SIG-M5 (cell line): ENCODE data around the gene HNF1A.
"Not testable (repeated sequence)": the region's sequence is repeated elsewhere in the genome, so short reads cannot be mapped to it uniquely, and the experiment has no call there.

Experiments used
- DNase-seq: peaks from one replicate; lab custom pipeline; 2025; lab: John Stamatoyannopoulos, UW

Gene HNF1A

DNA sequence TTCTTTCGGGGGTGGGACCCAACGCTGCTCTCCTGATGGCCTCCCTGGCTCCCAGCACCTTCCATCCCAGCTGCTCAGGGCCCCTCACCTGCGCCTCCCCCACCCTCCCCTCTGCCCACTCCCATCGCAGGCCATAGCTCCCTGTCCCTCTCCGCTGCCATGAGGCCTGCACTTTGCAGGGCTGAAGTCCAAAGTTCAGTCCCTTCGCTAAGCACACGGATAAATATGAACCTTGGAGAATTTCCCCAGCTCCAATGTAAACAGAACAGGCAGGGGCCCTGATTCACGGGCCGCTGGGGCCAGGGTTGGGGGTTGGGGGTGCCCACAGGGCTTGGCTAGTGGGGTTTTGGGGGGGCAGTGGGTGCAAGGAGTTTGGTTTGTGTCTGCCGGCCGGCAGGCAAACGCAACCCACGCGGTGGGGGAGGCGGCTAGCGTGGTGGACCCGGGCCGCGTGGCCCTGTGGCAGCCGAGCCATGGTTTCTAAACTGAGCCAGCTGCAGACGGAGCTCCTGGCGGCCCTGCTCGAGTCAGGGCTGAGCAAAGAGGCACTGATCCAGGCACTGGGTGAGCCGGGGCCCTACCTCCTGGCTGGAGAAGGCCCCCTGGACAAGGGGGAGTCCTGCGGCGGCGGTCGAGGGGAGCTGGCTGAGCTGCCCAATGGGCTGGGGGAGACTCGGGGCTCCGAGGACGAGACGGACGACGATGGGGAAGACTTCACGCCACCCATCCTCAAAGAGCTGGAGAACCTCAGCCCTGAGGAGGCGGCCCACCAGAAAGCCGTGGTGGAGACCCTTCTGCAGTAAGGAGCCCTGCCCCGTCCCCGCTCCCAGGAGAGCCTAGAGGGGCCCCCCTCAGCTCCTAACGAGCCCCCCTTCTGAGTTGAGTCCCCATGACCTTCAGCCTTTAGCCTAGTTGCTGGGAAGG, at the start of gene HNF1A:
HNF1A (plus strand) TSS at position 248 of the 924 bp plus-strand sequence; CDS start at position 474, 226 bp downstream.
- no peak for DNase-seq

GRCh38 chr12:120928864-120929652, 49.3 kb upstream of the HNF1A start:
- DNase-seq, result no peak

DNA sequence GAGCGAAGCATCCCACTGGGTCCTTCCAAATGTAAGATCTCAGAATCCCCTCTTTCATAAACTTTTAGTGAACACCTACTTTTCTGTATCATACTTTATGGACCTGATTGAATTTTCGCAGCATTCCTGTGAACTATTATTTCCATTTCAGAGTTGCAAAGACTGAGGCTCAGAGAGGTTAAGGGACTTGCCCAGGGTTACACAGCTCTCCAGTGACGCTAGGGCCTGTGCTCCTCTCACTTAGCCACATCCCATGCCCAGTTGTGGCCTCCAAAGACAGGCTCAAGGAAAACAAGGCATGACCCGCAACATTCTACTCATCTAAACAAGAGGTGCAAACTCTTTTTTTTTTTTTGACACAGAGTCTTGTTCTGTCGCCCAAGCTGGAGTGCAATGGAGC, 48.3 kb upstream of the HNF1A start:
- DNase-seq, result no peak

DNA sequence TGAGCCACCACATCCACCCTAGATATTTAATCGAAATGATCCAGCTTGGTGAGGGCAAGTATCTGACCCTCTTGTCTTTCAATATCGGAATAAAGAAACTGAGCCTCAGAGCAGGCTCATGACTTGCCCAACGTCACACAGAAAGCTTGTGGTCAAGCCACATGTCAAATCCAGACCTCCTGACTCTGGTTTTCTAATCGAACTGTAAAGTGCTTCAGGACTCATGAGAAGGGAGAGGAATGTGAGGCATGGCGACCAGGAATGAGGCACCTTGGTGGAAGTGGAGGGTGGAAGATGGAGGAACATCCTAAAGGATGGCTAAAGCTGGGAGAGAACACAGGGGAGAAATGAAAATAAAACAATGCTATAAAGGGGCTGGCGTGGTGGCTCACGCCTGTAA, 46.3 kb upstream of the HNF1A start:
- no peak for DNase-seq

GRCh38 chr12:120932956-120933526, 45.3 kb upstream of the HNF1A start:
- DNase-seq, result no peak

- DNase-seq, result no peak
These were observed 44.6 kb upstream of the HNF1A start for GRCh38 chr12:120933786-120934185.

DNA sequence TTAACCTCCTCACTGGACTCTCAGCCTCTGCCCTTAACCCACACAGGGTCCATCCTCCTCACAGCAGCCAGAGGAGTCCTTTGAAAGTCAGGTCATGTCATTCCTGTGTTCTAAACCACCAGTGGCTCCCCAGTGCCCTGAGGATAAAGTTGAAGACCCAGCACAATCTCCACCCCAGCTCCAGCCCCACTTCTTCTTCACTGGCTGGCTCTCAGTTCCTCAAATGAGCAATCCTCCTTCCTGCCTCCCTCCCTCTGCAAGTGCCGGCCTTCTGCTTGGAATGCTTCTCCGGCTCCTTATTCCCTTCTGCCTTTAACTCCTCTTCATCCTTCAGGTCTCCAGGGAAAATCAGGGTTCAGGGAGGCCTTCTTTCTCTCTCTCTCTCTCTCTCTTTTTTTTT, 42.1 kb upstream of the HNF1A start:
- DNase-seq, result no peak

- DNase-seq, result no peak
These were observed 39.8 kb upstream of the HNF1A start for GRCh38 chr12:120938496-120938895.

DNA sequence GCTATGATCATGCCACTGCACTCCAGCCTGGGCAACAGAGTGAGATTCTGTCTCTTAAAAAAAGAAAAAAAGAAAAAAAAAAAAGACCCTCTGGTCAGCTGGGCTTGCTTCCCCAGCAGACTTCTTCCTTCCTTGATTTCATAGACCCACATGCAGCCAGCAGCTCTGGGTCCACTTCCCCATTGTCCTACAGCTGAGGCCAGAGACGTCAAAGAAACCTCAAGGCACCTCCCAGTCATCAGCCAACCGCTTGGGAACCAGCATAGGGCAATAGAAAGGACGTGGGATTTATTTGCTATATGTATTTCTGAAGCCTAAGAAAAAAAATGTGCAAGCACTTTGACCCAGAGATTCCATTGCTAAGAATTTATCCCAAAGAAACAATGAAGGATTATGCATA, 38.8 kb upstream of the HNF1A start:
- peak; percentile 40 for DNase-seq

DNA sequence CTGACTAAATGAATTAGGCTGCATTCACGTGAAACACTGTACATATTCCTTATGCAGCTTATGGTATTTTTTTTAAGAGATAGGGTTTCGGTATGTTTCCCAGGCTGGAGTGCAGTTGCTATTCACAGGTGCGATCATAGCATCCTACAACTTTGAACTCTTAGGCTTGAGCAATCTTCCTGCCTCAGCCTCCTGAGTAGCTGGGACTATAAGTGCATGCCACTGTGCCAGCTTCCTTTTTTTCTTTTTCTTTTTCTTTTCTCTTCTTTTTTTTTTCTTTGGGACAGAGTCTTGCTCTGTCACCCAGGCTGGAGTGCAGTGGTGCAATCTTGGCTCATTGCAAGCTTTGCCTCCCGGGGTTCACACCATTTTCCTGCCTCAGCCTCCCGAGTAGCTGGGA, 38.3 kb upstream of the HNF1A start:
- no peak for DNase-seq

- no peak for DNase-seq
These were observed 37.5 kb upstream of the HNF1A start for GRCh38 chr12:120940799-120941198.

DNA sequence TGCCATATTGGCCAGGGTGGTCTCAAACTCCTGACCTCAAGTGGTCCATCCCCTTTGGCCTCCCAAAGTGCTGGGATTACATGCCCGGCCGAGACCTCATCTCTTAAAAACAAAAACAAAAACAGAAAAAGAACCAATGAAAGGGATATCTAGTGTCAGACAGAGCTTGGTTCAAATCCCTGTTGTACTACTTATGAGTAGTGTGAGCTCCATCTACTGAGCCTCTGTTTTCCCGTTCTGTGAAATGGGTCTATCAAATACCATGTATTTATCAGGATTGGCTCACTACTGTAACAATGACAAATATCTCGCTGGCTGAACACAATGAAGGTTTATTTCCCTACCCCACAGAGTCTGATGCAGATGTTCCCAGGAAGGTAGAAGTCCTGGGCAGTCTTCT, 36.9 kb upstream of the HNF1A start:
- DNase-seq, result no peak

DNA sequence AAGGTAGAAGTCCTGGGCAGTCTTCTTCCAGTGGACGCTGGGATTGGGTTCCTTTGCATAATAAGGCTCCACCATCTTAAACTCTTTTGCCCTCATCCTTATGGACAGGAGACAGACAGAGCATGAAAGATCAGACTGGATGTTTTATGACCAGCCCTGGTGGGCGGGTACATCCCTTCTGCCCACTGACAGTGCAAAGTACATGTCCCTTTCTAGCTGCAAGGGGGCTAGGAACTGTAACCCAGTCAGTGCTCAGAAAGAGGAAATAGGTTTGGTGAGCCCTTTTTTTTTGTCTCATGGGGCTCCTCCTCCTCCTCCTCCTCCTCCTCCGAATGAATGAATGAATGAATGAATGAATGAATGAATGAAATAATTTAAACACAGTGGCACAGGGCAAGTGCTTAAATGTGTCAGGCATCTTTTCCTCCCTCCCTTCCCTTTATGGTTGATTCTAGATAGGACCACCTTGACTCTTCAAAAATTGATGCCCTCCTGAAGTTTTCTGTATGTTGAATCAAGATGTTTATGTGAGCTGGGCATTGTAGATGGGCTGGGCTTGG, 36.4 kb upstream of the HNF1A start:
- no peak for DNase-seq

- no peak for DNase-seq
These were observed 34.9 kb upstream of the HNF1A start for GRCh38 chr12:120943482-120943881.

- no peak for DNase-seq
These were observed 33.6 kb upstream of the HNF1A start for GRCh38 chr12:120944645-120945217.

DNA sequence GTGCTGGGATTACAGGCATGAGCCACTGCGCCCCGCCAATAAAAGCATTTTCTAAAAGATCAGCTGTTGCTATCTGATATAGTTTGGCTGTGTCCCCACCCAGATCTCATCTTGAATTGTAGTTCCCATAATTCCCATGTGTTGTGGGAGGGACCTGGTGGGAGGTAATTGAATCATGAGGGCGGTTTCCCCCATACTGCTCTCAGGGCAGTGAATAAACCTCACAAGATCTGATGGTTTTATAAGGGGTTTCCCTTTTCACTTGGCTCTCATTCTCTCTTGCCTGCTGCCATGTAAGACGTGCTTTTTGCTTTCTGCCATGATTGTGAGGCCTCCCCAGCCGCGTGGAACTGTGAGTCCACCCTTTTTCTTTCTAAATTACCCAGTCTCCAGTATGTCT, 32.8 kb upstream of the HNF1A start:
- DNase-seq, result not testable (repeated sequence)

DNA sequence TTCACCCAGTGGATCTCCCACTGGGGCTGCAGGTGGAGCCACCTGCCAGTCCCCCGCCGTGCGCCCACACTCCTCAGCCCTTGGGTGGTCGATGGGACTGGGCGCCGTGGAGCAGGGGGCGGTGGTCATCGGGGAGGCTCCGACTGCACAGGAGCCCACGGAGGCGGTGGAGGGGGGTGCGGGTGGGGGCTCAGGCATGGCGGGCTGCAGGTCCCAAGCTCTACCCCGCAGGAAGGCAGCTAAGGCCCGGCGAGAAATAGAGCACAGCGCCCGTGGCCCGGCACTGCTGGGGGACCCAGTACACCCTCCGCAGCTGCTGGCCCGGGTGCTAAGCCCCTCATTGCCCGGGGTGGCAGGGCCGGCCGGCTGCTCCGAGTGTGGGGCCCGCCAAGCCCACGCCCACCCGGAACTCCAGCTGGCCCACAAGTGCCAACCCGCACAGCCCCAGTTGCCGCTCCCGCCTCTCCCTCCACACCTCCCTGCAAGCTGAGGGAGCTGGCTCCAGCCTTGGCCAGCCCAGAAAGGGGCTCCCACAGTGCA, 28.0 kb upstream of the HNF1A start:
- DNase-seq, result not testable (repeated sequence)

DNA sequence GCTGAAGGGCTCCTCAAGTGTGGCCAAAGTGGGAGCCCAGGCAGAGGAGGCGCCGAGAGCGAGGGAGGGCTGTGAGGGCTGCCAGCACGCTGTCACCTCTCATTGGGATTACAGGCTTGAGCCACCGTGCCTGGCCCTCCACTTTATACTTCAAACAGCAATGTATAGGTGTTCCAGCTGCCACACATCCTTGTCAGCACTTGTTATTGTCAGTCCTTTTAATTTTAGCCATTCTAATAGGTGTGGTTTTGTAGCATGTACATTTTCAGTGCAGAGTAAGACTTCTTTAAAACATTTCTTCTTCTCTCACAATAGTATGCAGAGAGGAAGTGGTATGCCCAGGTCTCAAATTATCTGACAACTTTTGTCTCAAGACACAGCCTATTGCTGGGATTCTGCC, 27.5 kb upstream of the HNF1A start:
- no peak for DNase-seq

DNA sequence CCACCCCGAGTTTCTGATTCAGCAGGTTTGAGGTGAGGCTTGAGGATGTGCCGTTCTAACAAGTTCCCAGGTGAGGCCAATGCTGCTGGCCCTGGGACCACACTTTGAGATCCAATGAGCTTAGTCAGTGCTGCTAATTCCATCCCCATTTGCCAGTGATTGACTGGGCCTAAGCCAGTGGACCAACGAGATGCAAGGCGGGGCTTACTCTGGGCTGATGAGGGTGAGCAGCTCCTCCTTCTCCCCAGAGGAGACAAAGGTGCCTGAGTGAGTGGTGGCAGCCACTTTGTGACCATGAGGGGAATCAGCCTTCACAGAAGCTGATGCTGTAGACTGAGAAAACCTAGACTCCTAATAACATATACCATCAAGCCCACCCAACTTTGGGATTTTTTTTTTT, 23.1 kb upstream of the HNF1A start:
- no peak for DNase-seq

GRCh38 chr12:120956579-120957300, 21.6 kb upstream of the HNF1A start:
- DNase-seq, result no peak
